Activated T-helper 17 cell treated with anti-CD3 and anti-CD28 coated beads, Interleukin-2, amount 50 U/mL, for 72 hours (primary cell): ENCODE results near the gene PHC3. TPM values are rescaled to one million over a fixed set of nuclear protein-coding genes. Genes with fewer than 3 reads are reported as not detected.
"Not testable (repeated sequence)": the region's sequence is repeated elsewhere in the genome, so short reads cannot be mapped to it uniquely, and the experiment has no call there.

ENCODE experiments used
- ATAC-seq: fragments of 150-1000 bp; cut with Tn5 transposase; replicated peaks from 2 replicates; pipeline ENCODE4 v1.10.0; 2021; ENCODE audit warnings: mild to moderate bottlenecking, moderate library complexity
- H3K27ac Mint-ChIP-seq: one replicate; pipeline ENCODE4 v1.8.0; 2022; ENCODE audit warnings: mixed read lengths
- H3K27me3 Mint-ChIP-seq: one replicate; pipeline ENCODE4 v1.8.0; 2022; ENCODE audit warnings: mixed read lengths
- H3K36me3 Mint-ChIP-seq: one replicate; pipeline ENCODE4 v1.8.0; 2022; ENCODE audit warnings: low read depth, mild to moderate bottlenecking, mixed read lengths
- H3K4me1 Mint-ChIP-seq: one replicate; pipeline ENCODE4 v1.8.0; 2022; ENCODE audit warnings: mixed read lengths
- H3K4me3 Mint-ChIP-seq: one replicate; pipeline ENCODE4 v1.8.0; 2022; ENCODE audit warnings: mild to moderate bottlenecking, mixed read lengths
- H3K9me3 Mint-ChIP-seq: one replicate; pipeline ENCODE4 v1.8.0; 2022; ENCODE audit warnings: mixed read lengths
- total RNA-seq, 2 donors: library from RNA; stranded (reverse); gene quantifications; one replicate each; pipeline ENCODE4 v1.2.3, GENCODE V29; 2022

The PHC3 gene
- total RNA-seq, 2 donors from 2014 or later: 65.8 to 98.7 TPM

DNA sequence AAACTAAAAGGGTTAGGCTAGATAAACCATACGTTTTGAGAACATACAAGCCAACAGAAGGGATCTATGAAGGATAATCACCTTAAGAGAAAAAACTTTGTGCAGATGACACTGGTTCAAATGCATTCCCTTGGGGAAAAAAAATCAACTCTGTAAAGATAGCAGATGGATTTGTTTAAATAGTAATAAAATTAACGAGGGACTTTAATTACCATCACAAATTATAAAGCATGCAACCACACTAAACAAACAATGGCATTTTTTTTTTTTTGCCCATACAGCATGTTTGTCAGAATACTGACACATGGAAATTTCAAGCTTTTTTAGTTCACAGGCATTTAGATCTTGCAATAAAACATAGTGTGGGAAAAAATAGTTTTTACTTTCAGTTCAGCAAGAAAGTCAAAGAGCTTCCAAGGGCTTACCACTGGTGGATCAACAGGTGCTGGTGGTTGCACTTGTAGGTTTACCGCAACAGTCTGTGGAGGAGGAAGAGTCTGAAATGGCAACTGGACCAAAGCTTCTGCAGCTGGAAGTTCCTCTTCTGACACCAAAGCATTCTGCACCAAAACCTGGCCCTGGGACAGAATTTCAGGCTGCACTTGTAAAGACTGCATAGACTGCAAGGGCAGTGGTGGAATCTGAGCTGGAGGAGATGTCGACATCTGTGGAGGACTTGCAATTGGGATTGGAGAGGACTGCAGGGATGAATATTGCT is 53.1 kb downstream of the PHC3 start:
- peak overlapping the region; percentile 31 for H3K4me3 Mint-ChIP-seq
- peak; percentile 13 for ATAC-seq

DNA sequence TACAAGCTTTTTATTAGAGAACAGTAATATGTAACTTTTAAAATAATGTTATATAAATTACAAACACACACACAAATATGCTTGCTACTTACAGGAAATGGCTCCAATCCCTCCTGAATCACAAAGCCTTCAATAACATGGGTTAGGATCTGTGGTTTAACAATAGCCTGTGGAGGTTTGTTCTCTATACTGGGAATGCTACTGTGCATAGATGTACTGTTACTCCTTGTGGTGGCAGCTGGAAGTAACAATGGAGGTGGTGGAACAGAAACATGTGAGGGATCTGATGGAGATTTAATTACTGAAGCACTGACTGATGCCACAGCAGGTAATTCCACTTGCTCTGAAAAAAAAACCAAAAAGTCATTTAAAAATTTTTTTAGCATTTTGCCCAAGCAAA is 64.4 kb downstream of the PHC3 start:
- H3K36me3 Mint-ChIP-seq: peaks cover 95% of the 10 kb centered on the region
- no peak for ATAC-seq
- H3K9me3 Mint-ChIP-seq: no peaks in the 10 kb centered on the region
- H3K4me3 Mint-ChIP-seq: no peak overlapping the region
- no peaks in the 10 kb centered on the region for H3K27me3 Mint-ChIP-seq
- H3K27ac Mint-ChIP-seq: no peak overlapping the region
- H3K4me1 Mint-ChIP-seq: no peaks in the 10 kb centered on the region

More for the DNA sequence above, 53.1 kb downstream of the PHC3 start:
- Mint-ChIP-seq H3K27me3 (no peaks in the 10 kb centered on the region), H3K4me1 (peaks cover 16% of the 10 kb centered on the region), H3K9me3 (no peaks in the 10 kb centered on the region), H3K27ac (peak overlapping the region; percentile 65), H3K36me3 (peaks cover 88% of the 10 kb centered on the region)

DNA sequence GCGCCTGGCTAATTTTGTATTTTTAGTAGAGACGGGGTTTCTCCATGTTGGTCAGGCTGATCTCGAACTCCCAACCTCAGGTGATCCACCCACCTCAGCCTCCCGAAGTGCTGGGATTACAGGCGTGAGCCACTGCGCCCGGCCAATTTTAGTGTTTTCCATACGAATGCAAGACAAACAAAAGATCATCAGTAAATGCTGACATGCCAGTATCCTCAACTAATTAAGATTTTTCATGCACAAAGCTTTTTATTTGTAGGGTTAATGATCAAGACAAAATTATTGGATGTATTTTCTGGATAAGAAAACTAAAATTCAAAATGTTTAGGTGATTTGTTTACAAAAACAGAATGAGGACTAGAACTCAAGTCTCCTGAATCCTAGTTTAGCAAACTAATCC is 67.4 kb downstream of the PHC3 start:
- H3K27me3 Mint-ChIP-seq, ATAC-seq, H3K9me3 Mint-ChIP-seq, H3K27ac Mint-ChIP-seq, H3K4me3 Mint-ChIP-seq: not testable (repeated sequence)
- Mint-ChIP-seq H3K36me3 (peaks cover 95% of the 10 kb centered on the region), H3K4me1 (peaks cover 17% of the 10 kb centered on the region)

DNA sequence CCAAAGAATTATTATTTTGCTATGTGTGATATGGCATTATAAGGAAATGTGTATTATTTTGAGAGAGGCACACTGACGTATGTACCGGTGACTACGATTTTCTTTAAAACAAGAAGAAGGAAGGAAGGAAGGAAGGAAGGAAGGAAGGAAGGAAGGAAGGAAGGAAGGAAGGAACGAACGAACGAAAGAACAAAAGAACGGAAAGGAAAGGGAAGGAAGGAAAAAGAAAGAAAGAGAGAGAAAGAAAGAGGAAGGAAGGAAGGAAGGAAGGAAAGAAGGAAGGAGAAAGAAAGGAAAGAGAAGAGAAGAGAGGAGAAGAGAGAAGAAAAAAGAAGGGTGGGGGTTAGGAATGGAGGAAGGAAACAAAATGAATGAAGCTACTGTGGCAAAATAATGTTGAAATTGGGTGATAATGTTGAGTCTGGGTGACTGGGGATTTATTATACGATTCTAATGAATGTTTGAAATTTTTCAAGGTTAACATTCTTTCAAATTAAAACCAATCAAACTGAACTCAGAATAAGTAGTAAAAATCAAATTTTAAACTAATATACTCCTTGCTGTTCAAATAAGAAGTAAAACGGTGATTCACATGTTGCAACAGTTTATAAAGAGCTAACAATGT is 70.3 kb downstream of the PHC3 start:
- peaks cover 17% of the 10 kb centered on the region for H3K4me1 Mint-ChIP-seq
- H3K27me3 Mint-ChIP-seq: no peaks in the 10 kb centered on the region
- H3K36me3 Mint-ChIP-seq: peaks cover 92% of the 10 kb centered on the region
- peak overlapping the region; percentile 50 for H3K27ac Mint-ChIP-seq
- ATAC-seq: no peak
- no peaks in the 10 kb centered on the region for H3K9me3 Mint-ChIP-seq
- H3K4me3 Mint-ChIP-seq: no peak overlapping the region

GRCh38 chr3:170109579-170110293 is 71.8 kb downstream of the PHC3 start:
- Mint-ChIP-seq H3K36me3 (peaks cover 95% of the 10 kb centered on the region), H3K9me3 (no peaks in the 10 kb centered on the region), H3K4me3 (no peak overlapping the region), H3K4me1 (peaks cover 17% of the 10 kb centered on the region), H3K27ac (peak overlapping the region; percentile 26), H3K27me3 (no peaks in the 10 kb centered on the region)
- ATAC-seq: peak; percentile 43

DNA sequence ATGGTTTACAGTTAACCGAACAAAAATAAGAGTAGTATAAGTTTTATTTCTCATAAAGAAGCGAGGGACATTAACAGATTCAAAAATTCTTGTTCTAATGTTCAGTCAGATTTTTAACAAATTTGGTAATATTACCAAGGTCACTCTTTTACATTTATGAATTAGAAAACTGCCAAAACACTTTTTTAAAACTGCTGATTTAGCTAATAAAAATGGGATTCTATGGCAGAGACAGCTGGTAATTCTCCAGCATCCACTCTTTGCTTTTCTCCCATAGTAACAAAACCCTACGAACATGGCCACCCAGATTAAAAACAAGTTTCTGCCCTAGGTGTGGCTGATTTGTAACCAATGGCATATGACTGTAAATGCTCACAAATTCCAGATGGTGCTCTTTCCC is 72.6 kb downstream of the PHC3 start:
- H3K9me3 Mint-ChIP-seq: no peaks in the 10 kb centered on the region
- peaks cover 95% of the 10 kb centered on the region for H3K36me3 Mint-ChIP-seq
- ATAC-seq: no peak
- peak overlapping the region; percentile 26 for H3K27ac Mint-ChIP-seq
- H3K4me3 Mint-ChIP-seq: no peak overlapping the region
- peaks cover 17% of the 10 kb centered on the region for H3K4me1 Mint-ChIP-seq
- H3K27me3 Mint-ChIP-seq: no peaks in the 10 kb centered on the region

DNA sequence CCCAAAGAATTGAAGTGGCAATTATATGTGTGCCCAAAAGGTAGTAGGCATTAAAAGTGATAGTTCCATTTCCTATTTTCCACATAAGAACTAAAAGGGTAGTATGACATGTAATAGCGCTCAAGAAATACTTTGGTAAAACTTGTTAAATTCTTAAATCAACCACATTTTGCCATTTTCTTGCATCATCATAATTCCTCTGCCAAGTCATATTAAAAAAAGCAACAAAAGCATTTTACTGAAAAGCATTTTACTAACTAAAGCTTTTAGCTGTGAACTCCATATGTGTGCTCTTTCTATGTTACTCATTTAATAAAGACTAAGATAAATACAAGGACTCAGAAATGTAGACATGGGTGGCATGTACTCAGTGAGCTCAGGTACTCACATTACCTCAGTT is 73.6 kb downstream of the PHC3 start:
- Mint-ChIP-seq H3K4me1 (peaks cover 17% of the 10 kb centered on the region), H3K27ac (no peak overlapping the region)
- ATAC-seq: no peak

GRCh38 chr3:170102431-170102830 is 79.1 kb downstream of the PHC3 start:
- no peaks in the 10 kb centered on the region for H3K27me3 Mint-ChIP-seq
- H3K4me3 Mint-ChIP-seq: no peak overlapping the region
- peaks cover 97% of the 10 kb centered on the region for H3K36me3 Mint-ChIP-seq
- H3K9me3 Mint-ChIP-seq: no peaks in the 10 kb centered on the region
- peak overlapping the region; percentile 49 for H3K27ac Mint-ChIP-seq
- peaks cover 7% of the 10 kb centered on the region for H3K4me1 Mint-ChIP-seq
- no peak for ATAC-seq

More for the DNA sequence above, 73.6 kb downstream of the PHC3 start:
- Mint-ChIP-seq H3K9me3 (no peaks in the 10 kb centered on the region), H3K36me3 (peaks cover 95% of the 10 kb centered on the region), H3K27me3 (no peaks in the 10 kb centered on the region), H3K4me3 (no peak overlapping the region)

- Mint-ChIP-seq H3K27ac (peak overlapping the region; percentile 33), H3K27me3 (no peaks in the 10 kb centered on the region), H3K9me3 (no peaks in the 10 kb centered on the region), H3K36me3 (peaks cover 99% of the 10 kb centered on the region), H3K4me1 (peaks cover 7% of the 10 kb centered on the region), H3K4me3 (no peak overlapping the region)
- no peak for ATAC-seq
Measured at GRCh38 chr3:170100944-170101343, 80.6 kb downstream of the PHC3 start.

DNA sequence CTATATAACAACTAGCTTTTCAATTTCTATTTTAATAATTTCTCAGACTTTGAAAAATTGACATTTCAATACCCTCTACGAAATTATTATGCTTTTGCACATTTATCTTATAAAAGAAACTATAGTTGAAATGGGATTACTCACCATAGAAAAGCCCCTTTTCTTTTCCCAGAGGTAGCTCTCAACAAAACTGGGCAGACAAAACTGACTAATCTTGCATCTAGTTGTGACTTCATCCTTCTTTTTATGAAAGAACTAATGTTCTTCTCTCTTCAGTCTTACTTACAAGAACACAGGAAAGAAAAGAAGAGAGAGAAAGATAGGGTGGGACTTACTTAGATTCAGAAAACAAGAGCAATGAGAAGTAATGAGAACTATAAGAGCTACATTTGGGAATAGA is 82.8 kb downstream of the PHC3 start:
- Mint-ChIP-seq H3K36me3 (peaks cover 100% of the 10 kb centered on the region), H3K4me1 (peaks cover 7% of the 10 kb centered on the region), H3K27me3 (no peaks in the 10 kb centered on the region), H3K4me3 (peak overlapping the region; percentile 24), H3K27ac (peak overlapping the region; percentile 70), H3K9me3 (no peaks in the 10 kb centered on the region)
- peak; percentile 91 for ATAC-seq

GRCh38 chr3:170096342-170096741 is 85.2 kb downstream of the PHC3 start:
- Mint-ChIP-seq H3K4me1 (peaks cover 7% of the 10 kb centered on the region), H3K9me3 (no peaks in the 10 kb centered on the region), H3K4me3 (no peak overlapping the region), H3K27me3 (no peaks in the 10 kb centered on the region), H3K27ac (no peak overlapping the region), H3K36me3 (peaks cover 99% of the 10 kb centered on the region)
- no peak for ATAC-seq

DNA sequence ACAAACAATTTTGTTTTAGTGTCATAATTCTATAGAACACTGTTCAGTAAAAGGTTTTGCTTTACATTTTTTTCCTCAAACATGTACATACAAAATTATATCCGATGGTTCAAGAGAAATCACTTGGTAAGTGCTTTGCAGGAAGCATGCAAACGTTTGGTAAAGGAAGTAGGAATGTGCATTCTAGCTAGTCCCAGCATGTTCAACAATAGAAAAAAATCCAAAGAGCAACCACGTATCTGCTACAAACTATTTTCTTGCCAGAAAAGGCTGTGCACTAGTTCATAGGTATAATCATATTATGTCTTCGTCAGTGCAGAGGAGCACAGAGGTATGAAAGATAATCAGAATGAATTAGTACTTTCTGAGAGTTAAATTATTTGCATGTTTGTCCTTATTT is 85.8 kb downstream of the PHC3 start:
- H3K27me3 Mint-ChIP-seq: no peaks in the 10 kb centered on the region
- no peak for ATAC-seq
- H3K27ac Mint-ChIP-seq: no peak overlapping the region
- H3K4me1 Mint-ChIP-seq: peaks cover 7% of the 10 kb centered on the region
- H3K36me3 Mint-ChIP-seq: peaks cover 99% of the 10 kb centered on the region
- H3K4me3 Mint-ChIP-seq: no peak overlapping the region
- no peaks in the 10 kb centered on the region for H3K9me3 Mint-ChIP-seq

DNA sequence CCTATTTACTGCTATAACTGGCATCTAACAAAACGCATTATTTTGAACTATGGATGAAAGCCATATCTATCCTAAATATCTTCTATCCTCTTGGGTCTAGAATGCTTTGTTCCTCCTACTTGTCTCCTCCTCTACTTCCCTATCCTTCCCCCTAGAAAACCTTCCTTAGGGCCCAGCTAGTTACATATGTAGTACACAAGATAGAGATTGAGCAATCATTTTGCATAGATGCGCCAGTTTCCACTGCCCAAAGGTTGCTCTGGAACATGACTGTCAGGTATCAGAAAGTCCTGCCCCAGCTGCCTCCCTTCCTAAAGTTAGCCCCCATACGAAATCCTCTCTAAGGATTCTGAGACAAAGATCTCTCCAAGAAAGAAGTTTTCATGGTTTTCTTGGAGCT is 88.6 kb downstream of the PHC3 start:
- ATAC-seq: no peak
- H3K27ac Mint-ChIP-seq: no peak overlapping the region
- H3K9me3 Mint-ChIP-seq: no peaks in the 10 kb centered on the region
- no peaks in the 10 kb centered on the region for H3K4me1 Mint-ChIP-seq
- no peaks in the 10 kb centered on the region for H3K27me3 Mint-ChIP-seq
- no peak overlapping the region for H3K4me3 Mint-ChIP-seq
- peaks cover 98% of the 10 kb centered on the region for H3K36me3 Mint-ChIP-seq

DNA sequence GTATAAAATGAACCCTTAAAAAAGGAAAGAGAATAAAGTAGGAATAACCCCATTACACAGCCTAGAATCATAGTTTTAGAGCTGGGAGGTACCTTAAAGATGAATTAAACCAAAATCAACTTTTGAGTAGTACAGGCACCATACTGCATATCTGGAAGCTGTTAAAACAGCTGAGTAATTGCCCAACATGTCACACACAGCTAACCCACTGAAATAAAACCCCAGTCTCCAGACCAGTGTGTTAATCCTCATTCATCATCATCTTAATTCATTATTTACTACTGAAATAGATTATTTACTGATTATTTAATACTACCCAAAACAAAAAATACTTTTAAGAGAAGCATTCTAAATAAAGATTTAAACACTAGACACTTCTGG is 90.9 kb downstream of the PHC3 start:
- Mint-ChIP-seq H3K4me1 (no peaks in the 10 kb centered on the region), H3K27ac (peak overlapping the region; percentile 21), H3K36me3 (peaks cover 97% of the 10 kb centered on the region), H3K27me3 (no peaks in the 10 kb centered on the region), H3K4me3 (no peak overlapping the region), H3K9me3 (no peaks in the 10 kb centered on the region)
- ATAC-seq: peak; percentile 66
